B cell (primary cell): ENCODE measurements around the gene RNF152. TPM values are rescaled to one million over a fixed set of nuclear protein-coding genes. Genes with fewer than 3 reads are reported as not detected.

Experiments
- ATAC-seq: fragments of 200-7000 bp; cut with Tn5 transposase; one replicate; pipeline ENCODE4 v1.10.0; 2021; ENCODE audit warnings: low read depth, mild to moderate bottlenecking, moderate number of reproducible peaks, moderate library complexity
- CTCF ChIA-PET: fragments of 350-600 bp; sonication (Branson Sonifier 250); formaldehyde crosslinking; loops from one replicate; lab custom pipeline; 2021; ENCODE audit warnings: antibody characterized with exemption, inconsistent platforms; lab: Charles Lee
- POLR2A ChIA-PET: fragments of 350-600 bp; sonication (Branson Sonifier 250); formaldehyde crosslinking; loops from one replicate; lab custom pipeline; 2021; ENCODE audit warnings: antibody characterized with exemption; lab: Charles Lee
- DNase-seq: peaks from one replicate; pipeline ENCODE4 v3.0.0; 2013
- H2AFZ ChIP-seq: 2 replicates; pipeline ENCODE4 v1.6.1; 2012; ENCODE audit warnings: mild to moderate bottlenecking, low read depth, low read length; ENCODE audit not compliant: insufficient read depth, poor library complexity, severe bottlenecking
- H3K27ac ChIP-seq, 2 donors: 1 replicate in 1 of 2; 2 replicates in 1 of 2; pipeline ENCODE4 v1.5.1; 2012 to 2013; ENCODE audit warnings: low read length in 2 of 2, mild to moderate bottlenecking in 2 of 2, moderate library complexity in 1 of 2
- H3K27me3 ChIP-seq, 4 experiments: fragments of 200-600 bp in 1 of 4; sonication (generic) in 1 of 4; replicated peaks in 1 of 4; 1 replicate in 2 of 4; 2 replicates in 2 of 4; pipeline versions ENCODE4 v1.6.1 to v1.7.0; 2013 to 2016; ENCODE audit warnings: low read length in 3 of 4, mild to moderate bottlenecking in 2 of 4, mixed read lengths in 1 of 4, moderate library complexity in 1 of 4; ENCODE audit not compliant: insufficient read depth in 4 of 4, control insufficient read depth in 3 of 4; ENCODE audit errors: control extremely low read depth in 1 of 4
- H3K36me3 ChIP-seq, 2 experiments: replicated peaks in 1 of 2; 1 replicate in 1 of 2; 2 replicates in 1 of 2; pipeline versions ENCODE4 v1.6.1 to v1.7.1; 2013; ENCODE audit warnings: low read length in 1 of 2; ENCODE audit not compliant: insufficient read depth in 2 of 2, control insufficient read depth in 1 of 2; ENCODE audit errors: control extremely low read depth in 1 of 2, extremely low read depth in 1 of 2
- H3K4me1 ChIP-seq, 2 donors: fragments of 200-600 bp in 1 of 2; sonication (generic) in 1 of 2; 1 replicate in 1 of 2; 2 replicates in 1 of 2; pipeline versions ENCODE4 v1.5.1 to v1.6.1; 2013 to 2017; ENCODE audit warnings: low read length in 2 of 2; ENCODE audit not compliant: control insufficient read depth in 2 of 2, insufficient read depth in 2 of 2
- H3K4me2 ChIP-seq: replicated peaks from 2 replicates; pipeline ENCODE3; 2012; ENCODE audit warnings: mild to moderate bottlenecking, low read depth, low read length; ENCODE audit not compliant: poor library complexity, severe bottlenecking
- H3K4me3 ChIP-seq, 5 experiments: fragments of 200-600 bp in 1 of 5; sonication (generic) in 1 of 5; 1 replicate in 3 of 5; 2 replicates in 2 of 5; pipeline versions ENCODE4 v1.5.1 to v1.7.0; 2011 to 2016; ENCODE audit warnings: low read length in 4 of 5, mild to moderate bottlenecking in 4 of 5, low read depth in 2 of 5, control low read depth in 1 of 5, moderate library complexity in 1 of 5; ENCODE audit not compliant: insufficient read depth in 1 of 5; ENCODE audit errors: control extremely low read depth in 1 of 5, extremely low read depth in 1 of 5
- H3K79me2 ChIP-seq: fragments of 200-600 bp; sonication (generic); one replicate; pipeline ENCODE4 v1.6.0; 2016; ENCODE audit warnings: low read length; ENCODE audit not compliant: control insufficient read depth, insufficient read depth
- H3K9ac ChIP-seq: fragments of 200-600 bp; sonication (generic); 2 replicates; pipeline ENCODE4 v1.6.1; 2017; ENCODE audit warnings: mild to moderate bottlenecking, low read length, moderate library complexity
- H3K9me3 ChIP-seq, 3 donors: one replicate each; pipeline versions ENCODE4 v1.6.1 to v1.7.1; 2013; ENCODE audit warnings: low read length in 2 of 3; ENCODE audit not compliant: control insufficient read depth in 2 of 3, insufficient read depth in 1 of 3; ENCODE audit errors: control extremely low read depth in 1 of 3
- H4K20me1 ChIP-seq: 2 replicates; pipeline ENCODE4 v1.6.0; 2012; ENCODE audit warnings: mild to moderate bottlenecking, low read length; ENCODE audit not compliant: insufficient read depth, control insufficient read depth, poor library complexity, severe bottlenecking
- H3K27ac Mint-ChIP-seq: one replicate; pipeline ENCODE4 v1.8.0; 2021; ENCODE audit warnings: mixed read lengths
- H3K27me3 Mint-ChIP-seq: one replicate; pipeline ENCODE4 v1.8.0; 2021; ENCODE audit warnings: mixed read lengths
- H3K4me1 Mint-ChIP-seq: one replicate; pipeline ENCODE4 v1.8.0; 2021; ENCODE audit warnings: mixed read lengths
- H3K4me3 Mint-ChIP-seq: one replicate; pipeline ENCODE4 v1.8.0; 2021; ENCODE audit warnings: mixed read lengths
- H3K9me3 Mint-ChIP-seq: one replicate; pipeline ENCODE4 v1.8.0; 2022; ENCODE audit warnings: mixed read lengths; ENCODE audit not compliant: insufficient read depth
- EZH2 ChIP-seq: IDR thresholded peaks from 2 replicates; pipeline ENCODE4 v1.6.1; 2012; ENCODE audit warnings: borderline replicate concordance, low read depth, mild to moderate bottlenecking, moderate library complexity, low read length; ENCODE audit not compliant: insufficient read depth, poor library complexity, severe bottlenecking
- whole genome bisulfite sequencing: methylation state at CpG from one replicate; pipeline ENCODE4 v1.1.5; 2013; ENCODE audit warnings: missing lambda C conversion rate; ENCODE audit not compliant: insufficient coverage; 5-methylcytosine and 5-hydroxymethylcytosine counted together
- intact Hi-C: fragments of 100-400 bp; cut with micrococcal nuclease; formaldehyde crosslinking; loops from one replicate; pipeline ENCODE4 v1.10.0; 2022
- polyA plus RNA-seq: library from polyadenylated mRNA; depleted of rRNA; stranded (reverse); fragments of >200 nt; gene quantifications from 2 replicates; pipeline ENCODE4 v1.2.3, GENCODE V29; 2012
- total RNA-seq, 2 donors: library from RNA; stranded (reverse); fragments of 120-200 nt in 1 of 2; gene quantifications; 1 replicate in 1 of 2; 2 replicates in 1 of 2; pipeline versions ENCODE4 v1.2.3 to v1.2.4, GENCODE V29; 2013 to 2022
- TF ChIP-seq, protein P1 (sequence below): fragments of 200-600 bp; IDR thresholded peaks from one replicate; pipeline ENCODE4 v1.8.0; 2022; ENCODE audit warnings: antibody characterized with exemption, mild to moderate bottlenecking

Gene RNF152
- total and polyA plus RNA-seq, 2 donors (not counting 1 experiment from before 2014, with no cell fraction given), result 0.49 TPM; not detected in 1

DNA sequence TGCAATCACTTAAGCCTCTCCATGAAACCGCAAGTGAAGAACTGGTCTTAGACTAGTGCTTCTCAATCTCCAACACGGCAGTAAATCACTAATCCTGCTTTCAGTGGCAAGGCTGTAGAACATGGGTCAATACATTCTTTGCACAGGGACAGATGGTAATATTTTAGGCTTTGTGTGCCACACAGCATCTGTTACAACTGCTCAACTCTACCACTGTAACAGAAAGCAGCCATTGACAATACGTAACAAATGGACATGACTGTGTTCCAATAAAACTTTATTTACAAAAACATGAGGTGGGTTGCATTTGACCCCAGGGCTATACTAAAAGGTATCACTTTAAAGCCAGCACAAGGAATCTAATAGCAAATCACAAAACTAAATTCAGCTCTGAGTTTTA, 51.1 kb downstream of the RNF152 start:
- no peak overlapping the region for H2AFZ ChIP-seq
- H3K79me2 ChIP-seq, result no peaks in the 10 kb centered on the region
- DNase-seq (no peak), ATAC-seq (no peak)
- intact Hi-C loops, result no loop called here
- ChIA-PET POLR2A (no interaction called here), CTCF (no interaction called here)
- no peak overlapping the region for H3K27ac Mint-ChIP-seq
- no peak overlapping the region for H3K9ac ChIP-seq
- H3K4me3 Mint-ChIP-seq, result no peak overlapping the region
- peaks cover 0 to 4% (median 0%) of the 10 kb centered on the region in 3 donors for H3K9me3 ChIP-seq
- WGBS, result 80% methylated on average over 2 of the region's 3 CpGs
- no peak overlapping the region for H3K4me2 ChIP-seq
- no peaks in the 10 kb centered on the region for H3K4me1 Mint-ChIP-seq
- TF ChIP-seq, protein P1, sequence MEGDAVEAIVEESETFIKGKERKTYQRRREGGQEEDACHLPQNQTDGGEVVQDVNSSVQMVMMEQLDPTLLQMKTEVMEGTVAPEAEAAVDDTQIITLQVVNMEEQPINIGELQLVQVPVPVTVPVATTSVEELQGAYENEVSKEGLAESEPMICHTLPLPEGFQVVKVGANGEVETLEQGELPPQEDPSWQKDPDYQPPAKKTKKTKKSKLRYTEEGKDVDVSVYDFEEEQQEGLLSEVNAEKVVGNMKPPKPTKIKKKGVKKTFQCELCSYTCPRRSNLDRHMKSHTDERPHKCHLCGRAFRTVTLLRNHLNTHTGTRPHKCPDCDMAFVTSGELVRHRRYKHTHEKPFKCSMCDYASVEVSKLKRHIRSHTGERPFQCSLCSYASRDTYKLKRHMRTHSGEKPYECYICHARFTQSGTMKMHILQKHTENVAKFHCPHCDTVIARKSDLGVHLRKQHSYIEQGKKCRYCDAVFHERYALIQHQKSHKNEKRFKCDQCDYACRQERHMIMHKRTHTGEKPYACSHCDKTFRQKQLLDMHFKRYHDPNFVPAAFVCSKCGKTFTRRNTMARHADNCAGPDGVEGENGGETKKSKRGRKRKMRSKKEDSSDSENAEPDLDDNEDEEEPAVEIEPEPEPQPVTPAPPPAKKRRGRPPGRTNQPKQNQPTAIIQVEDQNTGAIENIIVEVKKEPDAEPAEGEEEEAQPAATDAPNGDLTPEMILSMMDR, result no peak
- no peak for TF ChIP-seq EZH2
- no peaks in the 10 kb centered on the region for H3K4me1 ChIP-seq
- no peak overlapping the region for H3K27ac ChIP-seq
- no peaks in the 10 kb centered on the region for H3K36me3 ChIP-seq
- peaks cover 26% of the 10 kb centered on the region for H3K27me3 Mint-ChIP-seq
- H3K4me3 ChIP-seq, result no peak overlapping the region
- no peaks in the 10 kb centered on the region for H4K20me1 ChIP-seq
- H3K9me3 Mint-ChIP-seq, result peaks cover 2% of the 10 kb centered on the region
- H3K27me3 ChIP-seq, result peaks cover 0 to 12% (median 0%) of the 10 kb centered on the region in 4 experiments

DNA sequence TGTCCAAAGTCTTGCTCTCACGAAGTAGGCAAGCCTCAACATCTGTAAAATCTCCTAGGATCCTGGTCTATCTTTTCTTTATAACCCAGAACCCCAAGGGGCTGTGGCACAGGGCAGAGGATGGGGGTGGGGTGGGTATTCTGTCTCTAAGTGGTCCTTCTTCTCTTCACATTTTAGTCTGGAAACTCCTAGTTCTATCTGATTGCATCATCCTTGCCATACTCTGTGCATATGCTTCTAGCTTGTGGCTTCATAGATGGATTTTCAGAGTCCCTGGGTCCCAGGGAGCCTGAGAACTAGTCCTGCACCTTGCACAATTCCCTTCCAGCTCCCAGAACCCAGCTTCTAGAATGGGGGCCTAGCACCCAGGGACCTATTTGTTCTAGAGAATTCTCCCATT, 52.5 kb downstream of the RNF152 start:
- Mint-ChIP-seq H3K4me1 (no peaks in the 10 kb centered on the region), H3K27me3 (peaks cover 34% of the 10 kb centered on the region), H3K4me3 (no peak overlapping the region), H3K27ac (no peak overlapping the region), H3K9me3 (peaks cover 2% of the 10 kb centered on the region)
- ATAC-seq (no peak), DNase-seq (no peak)
- Histone ChIP-seq H3K4me3 (no peak overlapping the region), H3K9ac (no peak overlapping the region), H3K4me1 (no peaks in the 10 kb centered on the region), H4K20me1 (no peaks in the 10 kb centered on the region), H3K27ac (no peak overlapping the region), H3K79me2 (no peaks in the 10 kb centered on the region), H3K4me2 (no peak overlapping the region), H3K36me3 (no peaks in the 10 kb centered on the region), H3K27me3 (peaks cover 0 to 12% (median 0%) of the 10 kb centered on the region in 4 experiments), H2AFZ (no peak overlapping the region), H3K9me3 (peaks cover 0 to 4% (median 0%) of the 10 kb centered on the region in 3 donors)
- ChIA-PET CTCF (no interaction called here), POLR2A (no interaction called here)
- no peak for TF ChIP-seq EZH2
- TF ChIP-seq, protein P1, result no peak
- WGBS, result no CpG with 5 or more reads among the region's 1 CpG
- intact Hi-C loops, result no loop called here
